Measurements from ENCODE around the gene TENT5C.
"Not testable (repeated sequence)": the region's sequence is repeated elsewhere in the genome, so short reads cannot be mapped to it uniquely, and the experiment has no call there.

Gene TENT5C

GRCh38 chr1:117605774-117606648 lies at the start of gene TENT5C:
Gene TENT5C, plus strand, starts transcription at chr1:117606048. Its CDS starts 16,821 bp downstream, at chr1:117622869.
- peak; percentile 97 for DNase-seq

GRCh38 chr1:117556341-117556740 lies 49.5 kb upstream of the TENT5C start:
- no peak for DNase-seq

GRCh38 chr1:117556976-117557375 lies 48.9 kb upstream of the TENT5C start:
- no peak for DNase-seq

- DNase-seq: not testable (repeated sequence)
These were observed 47.4 kb upstream of the TENT5C start for GRCh38 chr1:117558451-117558850.

- DNase-seq: no peak
These were observed 46.7 kb upstream of the TENT5C start for GRCh38 chr1:117559139-117559538.

- DNase-seq: no peak
These were observed 45.9 kb upstream of the TENT5C start for GRCh38 chr1:117559985-117560384.

- DNase-seq: no peak
These were observed 44.8 kb upstream of the TENT5C start for GRCh38 chr1:117561071-117561470.

- no peak for DNase-seq
These were observed 44.3 kb upstream of the TENT5C start for GRCh38 chr1:117561551-117561950.

GRCh38 chr1:117562581-117563491 lies 43.0 kb upstream of the TENT5C start:
- DNase-seq: no peak

- DNase-seq: no peak
These were observed 42.4 kb upstream of the TENT5C start for GRCh38 chr1:117563492-117563875.

- no peak for DNase-seq
These were observed 41.4 kb upstream of the TENT5C start for GRCh38 chr1:117564227-117565075.

- no peak for DNase-seq
These were observed 40.7 kb upstream of the TENT5C start for GRCh38 chr1:117565076-117565556.

- DNase-seq: peak; percentile 27
These were observed 39.9 kb upstream of the TENT5C start for GRCh38 chr1:117565745-117566455.

GRCh38 chr1:117566556-117566955 lies 39.3 kb upstream of the TENT5C start:
- DNase-seq: no peak

GRCh38 chr1:117567435-117567834 lies 38.4 kb upstream of the TENT5C start:
- no peak for DNase-seq

GRCh38 chr1:117567976-117568375 lies 37.9 kb upstream of the TENT5C start:
- no peak for DNase-seq

- DNase-seq: no peak
These were observed 36.8 kb upstream of the TENT5C start for GRCh38 chr1:117568999-117569398.

- no peak for DNase-seq
These were observed 36.0 kb upstream of the TENT5C start for GRCh38 chr1:117569856-117570255.

GRCh38 chr1:117570988-117571409 lies 34.8 kb upstream of the TENT5C start:
- no peak for DNase-seq

- no peak for DNase-seq
These were observed 34.4 kb upstream of the TENT5C start for GRCh38 chr1:117571496-117571895.

- DNase-seq: no peak
These were observed 33.3 kb upstream of the TENT5C start for GRCh38 chr1:117572546-117572945.
